ENCODE results near the gene CTNND1.
"Not testable (repeated sequence)": the region's sequence is repeated elsewhere in the genome, so short reads cannot be mapped to it uniquely, and the experiment has no call there.

The CTNND1 gene

GRCh38 chr11:57834852-57835251 is 73.2 kb downstream of the CTNND1 start:
- no peak overlapping the region for H3K4me3 ChIP-seq (replicated peaks in 1 of 2; ENCODE audit: low read depth in 2 of 2, low read length in 2 of 2)
- TF ChIP-seq CTCF (IDR thresholded peaks at IDR 0.05; ENCODE audit: low read depth, low read length), result no peak
- no peak for DNase-seq (ENCODE audit: low read depth in 2 of 2)

GRCh38 chr11:57838609-57839008 is 77.0 kb downstream of the CTNND1 start:
- not testable (repeated sequence) for H3K4me3 ChIP-seq (replicated peaks in 1 of 2; ENCODE audit: low read depth in 2 of 2, low read length in 2 of 2); DNase-seq (ENCODE audit: low read depth in 2 of 2)

DNA sequence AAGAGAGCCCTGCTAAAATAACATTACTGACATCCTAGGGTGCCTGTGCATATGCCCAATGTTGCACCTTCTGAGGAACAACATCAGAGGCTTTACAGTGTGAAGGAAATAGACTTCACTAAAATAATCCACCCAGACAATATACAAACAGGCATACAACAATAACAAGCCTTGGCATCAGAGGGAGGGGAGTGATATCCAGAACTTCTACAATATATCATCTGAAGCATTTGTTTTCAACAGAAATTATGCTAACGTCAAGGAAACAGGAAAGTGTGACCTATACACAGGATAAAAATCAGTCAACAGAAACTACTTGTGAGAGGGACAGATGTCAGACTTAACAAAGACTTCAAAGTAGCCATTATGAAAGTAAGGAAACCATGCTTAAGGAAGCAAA is 81.3 kb downstream of the CTNND1 start:
- H3K4me3 ChIP-seq (replicated peaks in 1 of 2; ENCODE audit: low read depth in 2 of 2, low read length in 2 of 2), result no peak overlapping the region
- TF ChIP-seq CTCF (IDR thresholded peaks at IDR 0.05; ENCODE audit: low read depth, low read length), result no peak
- DNase-seq (ENCODE audit: low read depth in 2 of 2), result no peak

GRCh38 chr11:57867966-57868365 is 106.4 kb downstream of the CTNND1 start:
- no peak for DNase-seq (ENCODE audit: low read depth in 2 of 2)
- no peak overlapping the region for H3K4me3 ChIP-seq (replicated peaks in 1 of 2; ENCODE audit: low read depth in 2 of 2, low read length in 2 of 2)
- no peak for TF ChIP-seq CTCF (IDR thresholded peaks at IDR 0.05; ENCODE audit: low read depth, low read length)

- DNase-seq (ENCODE audit: low read depth in 2 of 2), result no peak
- H3K4me3 ChIP-seq (replicated peaks in 1 of 2; ENCODE audit: low read depth in 2 of 2, low read length in 2 of 2), result no peak overlapping the region
- TF ChIP-seq CTCF (IDR thresholded peaks at IDR 0.05; ENCODE audit: low read depth, low read length), result no peak
Observed at GRCh38 chr11:57868491-57868890, 106.9 kb downstream of the CTNND1 start.

Data from cardiac fibroblast (primary cell).